ENCODE measurements around the gene TCFL5.

- TF ChIP-seq CTCF (tag by site-specific recombination; IDR thresholded peaks at IDR 0.05) (peak; percentile 33; the same call in 1 of the 2 replicates), MEIS1 (CRISPR knock-in tag; IDR thresholded peaks at IDR 0.05; ENCODE audit: borderline replicate concordance) (no peak), GLI4 (tag by site-specific recombination; IDR thresholded peaks at IDR 0.05) (no peak), BCL11B (tag by site-specific recombination; IDR thresholded peaks at IDR 0.05; ENCODE audit: low read depth) (no peak), ZNF555 (tag by site-specific recombination; conservative IDR thresholded peaks at IDR 0.05) (no peak), ZNF311 (tag by site-specific recombination; IDR thresholded peaks at IDR 0.05; ENCODE audit: borderline replicate concordance) (no peak), ZSCAN30 (tag by site-specific recombination; IDR thresholded peaks at IDR 0.05) (no peak), ZSCAN23 (tag by site-specific recombination; IDR thresholded peaks at IDR 0.05) (no peak), ZNF664 (tag by site-specific recombination; IDR thresholded peaks at IDR 0.05) (no peak), ZNF274 (IDR thresholded peaks at IDR 0.05; ENCODE audit: low read length) (no peak), ZNF274 (tag by site-specific recombination; IDR thresholded peaks at IDR 0.05; ENCODE audit: borderline replicate concordance) (no peak)
- TF ChIP-seq, protein P1, sequence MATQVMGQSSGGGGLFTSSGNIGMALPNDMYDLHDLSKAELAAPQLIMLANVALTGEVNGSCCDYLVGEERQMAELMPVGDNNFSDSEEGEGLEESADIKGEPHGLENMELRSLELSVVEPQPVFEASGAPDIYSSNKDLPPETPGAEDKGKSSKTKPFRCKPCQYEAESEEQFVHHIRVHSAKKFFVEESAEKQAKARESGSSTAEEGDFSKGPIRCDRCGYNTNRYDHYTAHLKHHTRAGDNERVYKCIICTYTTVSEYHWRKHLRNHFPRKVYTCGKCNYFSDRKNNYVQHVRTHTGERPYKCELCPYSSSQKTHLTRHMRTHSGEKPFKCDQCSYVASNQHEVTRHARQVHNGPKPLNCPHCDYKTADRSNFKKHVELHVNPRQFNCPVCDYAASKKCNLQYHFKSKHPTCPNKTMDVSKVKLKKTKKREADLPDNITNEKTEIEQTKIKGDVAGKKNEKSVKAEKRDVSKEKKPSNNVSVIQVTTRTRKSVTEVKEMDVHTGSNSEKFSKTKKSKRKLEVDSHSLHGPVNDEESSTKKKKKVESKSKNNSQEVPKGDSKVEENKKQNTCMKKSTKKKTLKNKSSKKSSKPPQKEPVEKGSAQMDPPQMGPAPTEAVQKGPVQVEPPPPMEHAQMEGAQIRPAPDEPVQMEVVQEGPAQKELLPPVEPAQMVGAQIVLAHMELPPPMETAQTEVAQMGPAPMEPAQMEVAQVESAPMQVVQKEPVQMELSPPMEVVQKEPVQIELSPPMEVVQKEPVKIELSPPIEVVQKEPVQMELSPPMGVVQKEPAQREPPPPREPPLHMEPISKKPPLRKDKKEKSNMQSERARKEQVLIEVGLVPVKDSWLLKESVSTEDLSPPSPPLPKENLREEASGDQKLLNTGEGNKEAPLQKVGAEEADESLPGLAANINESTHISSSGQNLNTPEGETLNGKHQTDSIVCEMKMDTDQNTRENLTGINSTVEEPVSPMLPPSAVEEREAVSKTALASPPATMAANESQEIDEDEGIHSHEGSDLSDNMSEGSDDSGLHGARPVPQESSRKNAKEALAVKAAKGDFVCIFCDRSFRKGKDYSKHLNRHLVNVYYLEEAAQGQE (tag by site-specific recombination; IDR thresholded peaks at IDR 0.05): no peak
Measured at GRCh38 chr20:62850333-62850974, 11.2 kb downstream of the TCFL5 start.
